H1 (cell line): ENCODE data around the gene TRAPPC8.

Experiments used
- CEBPB ChIP-seq: IDR thresholded peaks from 2 replicates; pipeline ENCODE4 v1.6.1; 2012; ENCODE audit warnings: low read depth, low read length
- CHD1 ChIP-seq: IDR thresholded peaks from 2 replicates; pipeline ENCODE4 v1.6.1; 2012; ENCODE audit warnings: low read depth, low read length, improper control_type of control experiment
- CTCF ChIP-seq, 3 experiments: IDR thresholded peaks; 1 replicate in 2 of 3; 2 replicates in 1 of 3; pipeline versions ENCODE4 v1.5.1 to v1.6.1; 2011; ENCODE audit warnings: low read length in 3 of 3, mild to moderate bottlenecking in 3 of 3, inconsistent platforms in 2 of 3, low read depth in 1 of 3, moderate library complexity in 1 of 3; ENCODE audit not compliant: insufficient read depth in 1 of 3; ENCODE audit errors: control extremely low read depth in 1 of 3
- NRF1 ChIP-seq: IDR thresholded peaks from 2 replicates; pipeline ENCODE4 v1.6.1; 2011; ENCODE audit warnings: mild to moderate bottlenecking, low read depth, low read length, improper control_type of control experiment
- POLR2A ChIP-seq, 2 experiments: IDR thresholded peaks; 1 replicate in 1 of 2; 2 replicates in 1 of 2; pipeline ENCODE4 v1.6.1; 2011; ENCODE audit warnings: low read depth in 2 of 2, low read length in 2 of 2, mild to moderate bottlenecking in 2 of 2; ENCODE audit errors: control extremely low read depth in 1 of 2
- RNF2 ChIP-seq: fragments of 200-900, 300-1000 bp; sonication (generic); IDR thresholded peaks from 2 replicates; pipeline ENCODE4 v1.7.1; 2016; ENCODE audit warnings: borderline replicate concordance, low read depth, mild to moderate bottlenecking, antibody characterized with exemption, low read length; ENCODE audit not compliant: poor library complexity, severe bottlenecking; ENCODE audit errors: missing control alignments
- SP1 ChIP-seq: IDR thresholded peaks from 2 replicates; pipeline ENCODE4 v1.6.1; 2011; ENCODE audit warnings: low read depth, low read length
- SUZ12 ChIP-seq: fragments of 200-600 bp; sonication (generic); IDR thresholded peaks from 2 replicates; pipeline ENCODE4 v1.6.1; 2012; ENCODE audit warnings: mild to moderate bottlenecking, inconsistent platforms, low read length, moderate library complexity, mixed read lengths
- TAF1 ChIP-seq: IDR thresholded peaks from 2 replicates; pipeline ENCODE4 v1.6.1; 2011; ENCODE audit warnings: mild to moderate bottlenecking, low read depth, low read length
- USF2 ChIP-seq: IDR thresholded peaks from 2 replicates; pipeline ENCODE4 v1.6.1; 2011; ENCODE audit warnings: low read length, improper control_type of control experiment

- TF ChIP-seq TAF1 (no peak), POLR2A (IDR thresholded peaks at IDR 0.05; ENCODE audit: control extremely low read depth in 1 of 2, low read depth in 2 of 2, low read length in 2 of 2) (no peak), RNF2 (no peak), CTCF (IDR thresholded peaks at IDR 0.05; ENCODE audit: control extremely low read depth in 1 of 3, insufficient read depth in 1 of 3, low read depth in 1 of 3, low read length in 3 of 3) (no peak), CHD1 (no peak), SUZ12 (no peak), NRF1 (no peak), SP1 (no peak), CEBPB (no peak), USF2 (no peak)
These were observed 41.9 kb downstream of the TRAPPC8 start for GRCh38 chr18:31901063-31901462.
